Fibroblast of skin of right biceps (primary cell): ENCODE measurements around the gene SYCP3.

Experiments
- DNase-seq: peaks from one replicate; pipeline ENCODE4 v3.0.0-alpha.2; 2013

The SYCP3 gene

GRCh38 chr12:101738920-101739665 is at the start of gene SYCP3:
TSS of gene SYCP3 (minus strand) at chr12:101739462. CDS start at chr12:101737935, 1,527 bp downstream.
- DNase-seq = no peak

GRCh38 chr12:101785671-101786070 is 46.4 kb upstream of the SYCP3 start:
- no peak for DNase-seq

GRCh38 chr12:101784376-101784775 is 45.1 kb upstream of the SYCP3 start:
- DNase-seq = no peak

GRCh38 chr12:101783838-101784237 is 44.6 kb upstream of the SYCP3 start:
- DNase-seq = no peak

GRCh38 chr12:101783150-101783549 is 43.9 kb upstream of the SYCP3 start:
- DNase-seq = peak; percentile 56

GRCh38 chr12:101782273-101782731 is 43.0 kb upstream of the SYCP3 start:
- peak; percentile 76 for DNase-seq

- no peak for DNase-seq
Measured at GRCh38 chr12:101781834-101782233, 42.6 kb upstream of the SYCP3 start.

GRCh38 chr12:101780599-101780998 is 41.3 kb upstream of the SYCP3 start:
- DNase-seq = no peak

- no peak for DNase-seq
Measured at GRCh38 chr12:101779626-101780025, 40.4 kb upstream of the SYCP3 start.

- no peak for DNase-seq
Measured at GRCh38 chr12:101779200-101779599, 39.9 kb upstream of the SYCP3 start.

GRCh38 chr12:101777978-101778377 is 38.7 kb upstream of the SYCP3 start:
- no peak for DNase-seq

GRCh38 chr12:101777485-101777884 is 38.2 kb upstream of the SYCP3 start:
- no peak for DNase-seq

GRCh38 chr12:101775816-101776215 is 36.6 kb upstream of the SYCP3 start:
- no peak for DNase-seq

GRCh38 chr12:101773650-101774162 is 34.4 kb upstream of the SYCP3 start:
- peak; percentile 51 for DNase-seq

GRCh38 chr12:101772012-101772775 is 32.9 kb upstream of the SYCP3 start:
- DNase-seq = no peak

- no peak for DNase-seq
Measured at GRCh38 chr12:101769865-101770264, 30.6 kb upstream of the SYCP3 start.

GRCh38 chr12:101768781-101769180 is 29.5 kb upstream of the SYCP3 start:
- no peak for DNase-seq

GRCh38 chr12:101767537-101767936 is 28.3 kb upstream of the SYCP3 start:
- DNase-seq = no peak

GRCh38 chr12:101764051-101764792 is 25.0 kb upstream of the SYCP3 start:
- DNase-seq = no peak

- DNase-seq = no peak
Measured at GRCh38 chr12:101763246-101763931, 24.1 kb upstream of the SYCP3 start.

- no peak for DNase-seq
Measured at GRCh38 chr12:101761781-101762180, 22.5 kb upstream of the SYCP3 start.

- DNase-seq = no peak
Measured at GRCh38 chr12:101761350-101761749, 22.1 kb upstream of the SYCP3 start.
